ENCODE results near the gene POLR2L.

POLR2L gene

DNA sequence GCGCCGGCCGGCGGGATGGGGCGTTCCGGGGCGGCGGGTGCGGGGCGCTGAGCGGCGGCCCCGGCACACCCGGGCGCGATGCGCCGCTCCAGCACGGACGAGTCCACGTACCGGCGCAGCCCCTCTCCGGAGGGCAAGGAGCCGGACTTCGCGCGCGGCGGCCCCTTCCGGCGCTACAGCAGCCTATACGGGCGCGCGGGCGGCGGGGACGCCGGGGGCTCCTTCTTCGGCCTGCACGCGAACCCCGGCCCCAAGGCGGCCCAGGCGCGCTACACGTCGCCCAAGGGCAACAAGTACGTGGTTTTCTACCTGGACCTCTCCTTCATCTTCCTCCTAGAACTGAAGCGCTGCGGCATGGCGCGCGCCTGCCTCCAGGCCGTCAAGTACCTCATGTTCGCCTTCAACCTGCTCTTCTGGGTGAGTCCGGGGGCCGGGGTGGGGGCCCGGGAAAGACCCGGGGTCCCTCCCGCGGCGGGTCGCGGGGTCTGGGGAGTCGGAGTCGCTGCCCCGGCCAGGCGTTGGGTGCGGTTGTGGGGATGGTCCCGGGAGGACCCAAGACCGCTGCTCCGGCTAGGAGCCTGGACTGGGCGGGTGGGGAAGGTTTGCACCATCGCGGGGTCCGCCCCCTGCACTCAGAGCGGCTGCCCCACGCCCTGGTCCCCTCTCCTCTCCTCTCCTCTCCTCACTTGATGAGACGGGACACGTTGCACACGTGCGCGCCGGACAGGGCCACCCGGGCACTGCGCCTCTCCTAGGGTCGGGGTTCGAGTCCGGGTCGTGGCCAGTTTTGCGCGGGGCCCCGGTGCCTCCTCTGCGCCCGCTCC is 7.8 kb upstream of the POLR2L start:
- H3K36me3 ChIP-seq (ENCODE audit: control insufficient read depth, insufficient read depth, low read length) = no peaks in the 10 kb centered on the region
- no peaks in the 10 kb centered on the region; the same call in 1 of the 2 replicates for H3K27me3 ChIP-seq (replicated peaks; ENCODE audit: control insufficient read depth, insufficient read depth, low read length)
- no peak for TF ChIP-seq CTCF (IDR thresholded peaks at IDR 0.05; ENCODE audit: insufficient read depth, low read length, poor library complexity, severe bottlenecking)
- DNase-seq (ENCODE audit: extremely low read depth, insufficient read length) = no peak
- no peak overlapping the region for H3K4me3 ChIP-seq (replicated peaks; ENCODE audit: low read depth, low read length)

DNA sequence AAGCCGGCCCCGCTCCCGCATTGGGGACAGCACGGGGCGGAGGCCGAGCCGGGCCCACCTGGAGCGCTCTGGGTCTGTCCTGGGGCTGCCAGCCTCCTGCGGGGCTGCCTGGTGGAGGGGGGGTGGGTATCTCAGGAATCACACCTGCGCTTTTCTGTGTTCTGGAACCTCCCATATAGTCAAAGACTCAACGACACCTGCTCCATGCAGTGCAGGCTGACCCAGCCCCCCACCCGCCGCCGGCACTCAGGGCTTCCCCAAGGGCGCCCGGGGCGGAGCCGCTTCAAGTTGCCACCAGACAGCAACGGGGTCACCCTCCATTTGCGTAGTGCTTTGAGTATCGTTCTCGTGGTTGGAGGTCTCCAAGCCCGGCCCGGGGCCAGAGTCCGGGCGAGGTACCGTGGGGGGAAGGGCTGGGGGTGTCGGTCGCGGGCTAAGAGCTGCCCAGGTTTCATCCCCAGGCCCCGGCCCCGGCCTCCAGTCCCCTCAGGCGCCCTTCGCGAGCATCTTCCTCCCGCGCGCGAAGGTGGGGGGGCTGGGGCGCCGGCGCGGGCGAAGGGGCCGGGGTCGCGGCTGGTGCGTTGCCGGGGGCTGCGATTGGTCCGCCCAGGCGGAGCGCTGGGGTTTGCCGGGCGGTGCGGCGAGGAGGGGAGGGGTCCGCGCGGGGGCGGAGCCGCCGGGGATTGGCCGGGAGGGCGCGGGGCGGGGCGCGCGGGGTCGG is 6.9 kb upstream of the POLR2L start:
- DNase-seq (ENCODE audit: extremely low read depth, insufficient read length) = no peak

DNA sequence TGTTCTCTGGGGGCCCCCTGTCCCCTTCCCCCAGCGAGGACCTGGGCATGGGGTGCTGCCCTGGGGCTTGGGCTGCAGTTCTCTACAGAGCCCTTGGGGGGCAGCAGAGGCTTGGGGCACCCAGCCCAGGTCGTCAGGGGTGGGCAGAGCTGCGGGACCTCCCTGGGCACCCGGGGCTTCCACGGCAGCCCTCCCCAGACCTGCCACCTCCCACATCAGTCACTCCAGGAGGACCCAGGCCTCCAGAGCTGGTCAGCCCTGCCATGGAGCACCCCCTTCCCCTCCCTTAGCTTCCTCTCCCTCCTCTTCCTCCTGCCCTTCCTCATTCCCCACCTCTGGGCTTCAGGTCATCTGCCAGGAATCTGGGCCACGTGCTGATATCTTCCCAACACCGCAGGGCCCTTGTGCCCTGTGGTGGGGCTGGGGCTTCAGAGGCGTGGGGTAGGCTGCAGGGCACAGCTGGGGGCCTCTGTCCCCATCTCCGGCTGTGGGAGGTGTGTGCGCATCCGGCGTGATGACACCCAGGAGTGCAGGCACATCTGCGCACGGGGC is 6.1 kb upstream of the POLR2L start:
- Histone ChIP-seq H3K36me3 (ENCODE audit: control insufficient read depth, insufficient read depth, low read length) (no peaks in the 10 kb centered on the region), H3K4me3 (replicated peaks; ENCODE audit: low read depth, low read length) (no peak overlapping the region), H3K27me3 (replicated peaks; ENCODE audit: control insufficient read depth, insufficient read depth, low read length) (no peaks in the 10 kb centered on the region; the same call in 1 of the 2 replicates)
- peak; percentile 98 for TF ChIP-seq CTCF (IDR thresholded peaks at IDR 0.05; ENCODE audit: insufficient read depth, low read length, poor library complexity, severe bottlenecking)
- no peak for DNase-seq (ENCODE audit: extremely low read depth, insufficient read length)

More for the DNA sequence above, 6.9 kb upstream of the POLR2L start:
- Histone ChIP-seq H3K4me3 (replicated peaks; ENCODE audit: low read depth, low read length) (peak overlapping the region; percentile 25), H3K27me3 (replicated peaks; ENCODE audit: control insufficient read depth, insufficient read depth, low read length) (no peaks in the 10 kb centered on the region; the same call in 1 of the 2 replicates), H3K36me3 (ENCODE audit: control insufficient read depth, insufficient read depth, low read length) (no peaks in the 10 kb centered on the region)
- TF ChIP-seq CTCF (IDR thresholded peaks at IDR 0.05; ENCODE audit: insufficient read depth, low read length, poor library complexity, severe bottlenecking) = no peak

DNA sequence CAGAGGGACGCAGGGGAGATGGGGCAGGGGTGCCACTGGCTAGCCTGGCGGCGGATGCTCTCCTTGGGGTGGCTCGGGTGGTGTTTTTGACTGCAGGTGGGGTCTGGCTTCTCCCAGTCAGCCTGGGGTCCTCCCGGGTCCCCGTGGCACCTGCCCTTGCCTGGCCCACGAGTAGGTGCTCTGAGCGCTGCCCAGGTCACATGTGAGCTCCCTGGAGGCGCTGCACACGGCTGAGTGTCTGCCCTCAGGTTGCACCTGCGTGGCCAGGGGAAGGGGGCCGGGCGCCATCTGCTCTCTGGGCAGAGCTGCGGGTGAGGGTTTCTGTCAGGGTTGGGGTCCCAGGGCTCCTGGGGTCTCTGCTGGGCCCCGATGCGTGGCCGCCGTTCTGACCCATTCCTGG is 5.5 kb upstream of the POLR2L start:
- no peak for DNase-seq (ENCODE audit: extremely low read depth, insufficient read length)
- Histone ChIP-seq H3K4me3 (replicated peaks; ENCODE audit: low read depth, low read length) (no peak overlapping the region), H3K27me3 (replicated peaks; ENCODE audit: control insufficient read depth, insufficient read depth, low read length) (no peaks in the 10 kb centered on the region; the same call in 1 of the 2 replicates), H3K36me3 (ENCODE audit: control insufficient read depth, insufficient read depth, low read length) (no peaks in the 10 kb centered on the region)
- TF ChIP-seq CTCF (IDR thresholded peaks at IDR 0.05; ENCODE audit: insufficient read depth, low read length, poor library complexity, severe bottlenecking) = no peak

GRCh38 chr11:846496-847098 is 4.3 kb upstream of the POLR2L start:
- H3K27me3 ChIP-seq (replicated peaks; ENCODE audit: control insufficient read depth, insufficient read depth, low read length) = no peaks in the 10 kb centered on the region; the same call in 1 of the 2 replicates
- H3K4me3 ChIP-seq (replicated peaks; ENCODE audit: low read depth, low read length) = no peak overlapping the region
- H3K36me3 ChIP-seq (ENCODE audit: control insufficient read depth, insufficient read depth, low read length) = no peaks in the 10 kb centered on the region
- no peak for DNase-seq (ENCODE audit: extremely low read depth, insufficient read length)
- no peak for TF ChIP-seq CTCF (IDR thresholded peaks at IDR 0.05; ENCODE audit: insufficient read depth, low read length, poor library complexity, severe bottlenecking)

Data from GM06990 (cell line).